ENCODE data around the gene RHNO1.
A peak's percentile ranks its signal among the peaks of the same experiment; 100 is the strongest.
"Not testable (repeated sequence)": the region's sequence is repeated elsewhere in the genome, so short reads cannot be mapped to it uniquely, and the experiment has no call there.

Gene RHNO1

DNA sequence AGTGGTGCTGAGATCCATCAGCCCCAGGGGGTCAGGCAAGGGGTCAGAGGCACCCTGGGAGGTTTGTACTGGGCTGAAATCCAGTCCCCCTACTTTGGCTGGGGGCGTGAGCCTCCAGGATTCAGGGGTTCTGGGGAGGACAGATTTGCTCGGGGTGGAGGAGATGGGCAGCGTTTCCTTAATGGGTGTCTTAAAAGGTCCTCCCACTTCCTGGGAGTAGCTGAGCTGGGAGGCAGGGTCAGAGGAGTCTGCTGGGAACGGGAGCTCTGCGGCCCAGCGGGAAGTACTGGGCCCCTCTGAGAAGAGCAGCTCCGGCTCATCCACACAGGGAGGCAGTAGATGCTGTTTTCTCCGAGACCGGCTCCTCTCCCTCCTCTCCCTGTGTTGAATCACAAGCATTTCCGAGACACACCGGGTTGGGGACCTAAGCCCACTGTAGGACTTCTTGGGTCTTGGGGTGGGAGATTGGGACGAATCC lies 18.0 kb upstream of the RHNO1 start:
- no peak for DNase-seq (ENCODE audit: low spot score)

DNA sequence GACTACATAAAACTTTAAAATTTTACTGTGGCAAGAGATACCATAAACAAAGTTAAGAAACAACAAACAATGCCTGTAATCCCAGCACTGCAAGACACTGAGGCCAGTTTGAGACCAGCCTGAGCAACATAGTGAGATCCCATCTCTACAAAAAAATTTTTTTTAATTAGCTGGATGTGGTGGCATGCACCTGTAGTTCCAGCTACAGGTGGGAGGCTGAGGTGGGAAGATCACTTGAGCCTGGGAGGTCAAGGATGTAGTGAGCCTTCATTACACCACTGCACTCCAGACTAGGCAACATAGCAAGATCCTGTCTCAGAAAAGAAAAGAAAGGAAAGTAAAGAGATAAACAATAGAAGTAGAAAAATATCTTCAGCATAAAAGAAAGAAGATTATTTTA lies 16.9 kb upstream of the RHNO1 start:
- DNase-seq (ENCODE audit: low spot score), result no peak

DNA sequence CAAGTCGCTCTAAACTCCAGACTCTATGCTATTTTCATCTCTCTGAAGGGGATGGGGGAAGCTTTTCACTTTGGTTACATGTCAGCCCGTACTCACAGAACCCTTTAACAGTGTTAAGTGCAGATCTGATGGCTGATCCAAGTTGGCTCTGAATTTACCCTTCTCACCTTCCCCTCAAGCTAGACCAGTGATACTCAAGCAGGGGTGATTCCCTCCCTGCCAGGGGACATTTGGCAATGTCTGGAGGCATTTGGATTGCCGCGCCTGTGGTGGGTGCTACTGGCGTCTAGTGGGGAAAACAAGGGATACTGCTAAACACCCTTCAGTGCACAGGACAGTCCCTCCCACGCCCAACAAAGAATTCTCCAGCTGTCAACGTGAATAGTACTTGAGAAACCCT lies 14.1 kb upstream of the RHNO1 start:
- DNase-seq (ENCODE audit: low spot score), result no peak

DNA sequence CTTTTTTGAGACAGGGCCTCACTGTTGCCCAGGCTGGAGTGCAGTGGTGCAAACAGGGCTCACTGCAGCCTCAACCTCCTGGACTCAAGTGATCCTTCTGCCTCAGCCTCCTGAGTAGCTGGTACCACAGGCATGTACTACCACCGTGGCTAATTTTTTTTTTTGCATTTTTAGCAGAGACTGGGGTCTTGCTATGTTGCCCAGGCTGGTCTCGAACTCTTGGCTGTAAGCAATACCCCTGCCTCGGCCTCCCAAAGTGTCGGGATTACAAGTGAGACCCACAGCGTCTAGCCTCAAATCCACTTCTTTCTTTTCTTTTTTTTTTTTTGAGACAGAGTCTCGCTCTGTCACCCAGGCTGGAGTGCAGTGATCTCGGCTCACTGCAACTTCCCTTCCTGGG lies 13.6 kb upstream of the RHNO1 start:
- DNase-seq (ENCODE audit: low spot score), result not testable (repeated sequence)

DNA sequence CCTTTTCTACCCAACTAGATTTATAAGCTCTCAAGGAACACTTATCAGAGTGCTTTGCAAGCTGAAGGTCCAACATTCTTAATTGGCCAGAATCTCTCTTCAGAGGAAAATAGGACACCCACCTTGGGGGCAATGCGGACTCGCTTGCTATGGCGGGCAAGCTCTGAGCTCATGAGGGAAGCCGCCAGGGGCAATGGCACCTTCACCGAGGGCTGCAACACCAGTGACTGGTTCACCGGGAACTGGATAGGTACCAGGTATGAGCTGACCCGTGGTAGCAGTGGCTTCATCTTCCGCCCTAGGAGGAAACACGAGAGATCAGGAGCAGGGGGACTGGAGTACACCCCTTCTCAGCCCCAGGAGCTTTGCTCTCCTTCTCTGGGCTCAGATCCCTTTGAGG lies 12.8 kb upstream of the RHNO1 start:
- DNase-seq (ENCODE audit: low spot score), result no peak

DNA sequence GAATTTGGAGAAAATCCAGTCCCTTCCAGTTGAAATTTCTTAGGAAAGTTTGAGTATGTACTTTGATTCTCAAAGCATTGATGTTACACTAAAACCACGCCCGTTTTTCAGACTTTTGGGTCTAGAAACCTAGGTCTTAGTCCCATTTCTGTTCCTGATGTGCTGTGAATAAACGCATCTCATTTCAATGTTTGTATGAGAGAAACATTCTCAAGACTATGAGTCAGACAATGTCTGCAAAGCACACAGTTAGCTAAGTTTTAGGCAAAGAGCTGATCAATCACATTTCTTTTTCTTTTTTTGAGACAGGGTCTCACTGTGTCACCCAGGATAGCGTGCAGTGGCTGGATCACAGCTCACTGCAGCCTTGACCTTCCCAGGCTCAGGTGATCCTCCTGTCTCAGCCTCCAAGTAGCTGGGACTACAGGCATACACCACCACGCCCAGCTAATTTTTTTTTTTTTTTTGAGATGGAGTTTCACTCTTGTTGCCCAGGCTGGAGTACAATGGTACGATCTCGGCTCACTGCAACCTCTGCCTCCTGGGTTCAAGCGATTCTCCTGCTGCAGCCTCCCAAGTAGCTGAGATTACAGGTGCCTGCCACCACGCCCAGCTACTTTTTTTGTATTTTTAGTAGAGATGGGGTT lies 7.9 kb upstream of the RHNO1 start:
- DNase-seq (ENCODE audit: low spot score), result not testable (repeated sequence)

DNA sequence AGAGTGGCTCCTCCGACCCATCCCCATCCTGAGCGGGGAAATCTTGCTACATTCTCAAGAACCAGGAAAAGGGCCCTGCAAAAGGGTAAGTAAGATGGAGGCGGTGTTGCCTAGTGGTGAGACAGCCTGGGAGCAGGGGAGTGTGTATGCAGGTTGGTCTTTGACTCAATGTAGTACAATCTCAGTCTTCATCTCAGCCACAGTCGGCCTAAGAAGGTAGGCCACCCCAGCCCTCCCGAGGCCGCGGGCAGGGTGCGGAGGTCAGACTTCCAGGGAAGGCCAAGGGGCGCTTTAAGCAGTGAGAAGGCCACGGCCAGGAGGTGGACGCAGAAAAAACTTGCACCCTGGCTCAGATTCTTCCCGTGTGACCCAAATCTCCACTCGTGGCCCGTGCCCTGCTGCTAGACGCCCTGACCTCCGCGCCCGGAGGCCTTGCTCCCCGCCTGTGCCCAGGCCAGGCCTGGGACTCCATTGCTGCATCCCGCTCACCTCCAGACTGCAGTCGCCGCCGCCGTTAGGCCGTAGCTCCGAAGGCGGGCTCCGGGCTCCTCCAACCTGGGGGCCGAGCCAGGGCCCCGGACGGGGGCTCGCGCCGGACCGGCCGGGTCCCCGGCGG lies 484 bp upstream of the RHNO1 start:
- DNase-seq (ENCODE audit: low spot score), result no peak

DNA sequence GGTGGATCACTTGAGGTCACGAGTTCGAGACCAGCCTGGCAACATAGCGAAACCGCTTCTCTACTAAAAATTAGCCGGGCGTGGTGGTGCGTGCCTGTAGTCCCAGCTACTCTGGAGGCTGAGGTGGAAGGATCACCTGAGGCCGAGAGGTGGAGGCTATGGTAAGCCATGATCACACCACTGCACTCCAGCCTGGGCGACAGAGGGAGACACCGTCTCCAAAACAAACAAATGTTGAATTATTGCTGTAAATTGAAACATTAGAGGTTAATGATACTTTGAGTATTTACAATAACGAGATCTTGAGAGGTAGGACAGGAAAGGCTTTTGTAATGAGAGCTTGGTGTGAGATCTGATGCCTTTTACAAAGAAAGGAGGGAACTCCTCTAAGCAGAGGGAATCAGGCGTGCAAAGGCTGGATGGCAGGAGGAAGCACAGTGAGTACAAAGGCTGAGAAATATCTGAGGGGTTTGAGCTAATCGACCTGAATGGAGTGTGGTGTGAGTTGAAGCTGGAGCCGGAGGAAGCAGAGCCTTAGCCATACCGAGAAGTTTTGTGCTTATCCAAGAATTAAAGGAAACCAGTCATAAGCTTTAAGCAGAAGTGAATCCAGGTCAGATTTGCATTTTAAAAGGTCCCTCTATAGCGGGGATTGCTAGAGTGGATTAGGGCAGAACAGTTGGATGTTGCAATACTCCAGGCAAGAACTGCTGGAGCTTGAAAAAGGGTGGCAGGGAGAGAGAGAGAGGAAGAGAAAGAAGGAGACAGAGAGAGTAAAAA lies 1.1 kb downstream of the RHNO1 start:
- no peak for DNase-seq (ENCODE audit: low spot score)

DNA sequence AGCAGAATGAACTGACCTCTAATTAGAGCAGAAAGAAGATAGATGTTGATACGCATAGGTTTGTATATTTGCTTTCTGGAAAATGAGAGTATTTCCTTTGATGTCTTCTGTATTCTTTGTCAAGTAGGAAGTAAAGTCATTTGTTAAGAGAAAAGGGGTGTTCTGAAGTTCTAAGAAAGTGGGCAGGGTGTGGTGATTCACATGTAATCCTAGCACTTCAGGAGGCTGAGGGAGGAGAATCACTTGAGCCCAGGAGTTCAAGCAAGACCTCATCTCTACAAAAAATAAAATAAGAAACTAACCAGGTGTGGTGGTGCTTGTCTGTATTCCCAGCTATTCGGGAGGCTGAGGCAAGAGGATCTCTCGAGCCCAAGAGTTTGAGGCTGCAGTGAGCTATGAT lies 2.8 kb downstream of the RHNO1 start:
- DNase-seq (ENCODE audit: low spot score), result peak; percentile 48

DNA sequence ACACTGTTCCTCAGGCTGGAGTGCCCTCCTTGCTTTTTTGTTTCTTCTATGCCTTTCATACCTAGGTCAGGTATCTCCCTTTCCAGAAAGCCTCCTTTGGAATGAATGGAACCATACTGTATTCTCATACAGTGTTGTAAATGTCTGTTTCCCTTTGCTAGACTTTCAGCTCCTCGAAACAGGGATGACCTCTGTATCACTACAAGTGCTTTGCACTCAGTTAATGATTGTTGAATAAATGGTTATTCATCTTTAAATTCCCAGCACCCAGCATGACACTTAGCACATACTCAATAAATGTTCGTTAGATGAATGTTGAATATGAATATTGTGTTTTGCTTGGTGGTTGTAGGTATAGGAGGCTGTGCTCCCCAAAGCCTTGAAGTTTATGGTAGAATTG lies 7.8 kb downstream of the RHNO1 start:
- DNase-seq (ENCODE audit: low spot score), result no peak

DNA sequence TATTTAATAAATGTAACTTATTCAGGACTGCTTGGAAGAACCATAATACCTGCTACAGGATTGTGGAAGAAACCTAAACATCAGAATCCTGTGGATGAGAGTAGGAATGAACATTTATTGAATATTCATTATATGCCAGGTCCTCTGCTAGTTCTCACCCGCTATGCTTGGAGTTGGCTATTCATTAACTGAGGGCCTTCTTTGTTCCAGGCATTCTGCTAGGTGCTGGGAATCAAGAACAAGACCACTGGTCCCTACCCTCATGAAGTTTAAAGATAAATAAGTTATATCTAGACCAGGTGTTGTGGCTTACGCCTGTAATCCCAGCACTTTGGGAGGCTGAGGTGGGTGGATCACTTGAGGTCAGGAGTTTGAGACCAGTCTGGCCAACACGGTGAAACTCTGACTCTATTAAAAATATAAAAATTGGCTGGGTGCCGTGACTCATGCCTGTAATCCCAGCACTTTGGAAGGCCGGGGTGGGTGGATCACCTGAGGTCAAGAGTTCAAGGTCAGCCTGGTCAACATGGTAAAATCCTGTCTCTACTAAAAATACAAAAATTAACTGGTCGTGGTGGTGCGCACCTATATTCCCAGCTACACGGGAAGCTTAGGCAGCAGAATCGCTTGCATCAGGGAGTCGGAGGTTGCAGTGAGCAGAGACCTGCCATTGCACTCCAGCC lies 9.9 kb downstream of the RHNO1 start:
- DNase-seq (ENCODE audit: low spot score), result no peak

DNA sequence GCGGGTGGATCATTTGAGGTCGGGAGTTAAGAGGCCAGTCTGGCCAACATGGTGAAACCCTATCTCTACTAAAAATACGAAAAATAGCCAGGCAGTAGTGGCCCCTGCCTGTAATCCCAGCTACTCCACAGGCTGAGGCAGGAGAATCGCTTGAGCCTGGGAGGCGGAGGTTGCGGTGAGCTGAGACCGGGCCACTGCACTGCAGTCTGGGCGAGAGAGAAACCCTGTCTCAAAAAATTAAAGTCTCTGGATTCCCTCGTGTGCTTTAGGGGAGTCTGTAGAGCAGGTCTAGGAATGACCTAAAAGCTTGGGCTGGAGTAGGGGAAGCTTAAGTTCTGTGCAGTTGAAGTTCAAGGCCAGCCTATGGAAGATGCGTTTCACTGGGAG lies 13.0 kb downstream of the RHNO1 start:
- DNase-seq (ENCODE audit: low spot score), result no peak

DNA sequence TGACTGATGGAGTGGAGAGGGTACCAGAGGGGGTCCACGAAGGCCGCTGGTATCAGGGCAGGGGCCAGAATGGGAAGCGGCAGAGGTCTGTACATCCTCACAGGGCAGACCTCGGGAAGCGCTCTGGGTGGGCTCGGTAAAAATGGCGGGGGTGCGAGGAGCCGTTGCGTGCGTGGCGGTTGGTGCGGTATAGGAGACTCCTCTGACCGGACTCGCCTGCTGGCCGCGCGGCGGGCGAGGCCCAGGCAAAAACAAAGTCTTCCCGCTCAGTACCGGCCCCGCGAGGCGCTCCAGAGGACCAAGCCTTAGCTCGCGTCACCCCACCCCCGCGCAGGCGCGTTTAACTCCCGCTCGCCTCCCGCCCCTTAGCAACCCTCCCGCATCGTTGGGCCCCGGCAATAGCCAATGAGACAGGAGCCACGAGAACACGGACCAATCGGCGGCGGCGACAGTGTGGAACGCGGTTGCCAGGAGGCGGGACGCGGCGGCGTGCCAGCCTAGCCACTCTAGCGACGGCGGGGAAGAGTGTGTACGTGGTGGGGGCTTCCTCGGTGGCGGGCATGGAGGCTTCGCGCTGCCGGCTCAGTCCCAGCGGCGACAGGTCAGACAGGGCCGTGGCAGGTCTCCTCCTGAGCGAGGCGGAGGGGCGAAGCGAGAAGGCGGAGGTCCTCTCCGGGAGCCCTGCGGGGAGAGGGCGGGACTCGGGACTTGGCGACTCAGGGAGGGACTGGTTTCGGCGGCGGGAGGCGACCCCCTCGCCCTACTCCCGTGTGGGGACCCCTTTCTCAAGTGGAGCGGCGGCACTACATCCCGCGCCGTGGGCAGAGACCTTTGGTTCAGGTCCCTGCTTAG lies 13.6 kb downstream of the RHNO1 start, which contains the start of gene TULP3:
Gene TULP3, plus strand, starts transcription at position 504 of the 852 bp plus-strand sequence. Its CDS starts 57 bp downstream, at position 561.
- peak; percentile 99 for DNase-seq (ENCODE audit: low spot score)

DNA sequence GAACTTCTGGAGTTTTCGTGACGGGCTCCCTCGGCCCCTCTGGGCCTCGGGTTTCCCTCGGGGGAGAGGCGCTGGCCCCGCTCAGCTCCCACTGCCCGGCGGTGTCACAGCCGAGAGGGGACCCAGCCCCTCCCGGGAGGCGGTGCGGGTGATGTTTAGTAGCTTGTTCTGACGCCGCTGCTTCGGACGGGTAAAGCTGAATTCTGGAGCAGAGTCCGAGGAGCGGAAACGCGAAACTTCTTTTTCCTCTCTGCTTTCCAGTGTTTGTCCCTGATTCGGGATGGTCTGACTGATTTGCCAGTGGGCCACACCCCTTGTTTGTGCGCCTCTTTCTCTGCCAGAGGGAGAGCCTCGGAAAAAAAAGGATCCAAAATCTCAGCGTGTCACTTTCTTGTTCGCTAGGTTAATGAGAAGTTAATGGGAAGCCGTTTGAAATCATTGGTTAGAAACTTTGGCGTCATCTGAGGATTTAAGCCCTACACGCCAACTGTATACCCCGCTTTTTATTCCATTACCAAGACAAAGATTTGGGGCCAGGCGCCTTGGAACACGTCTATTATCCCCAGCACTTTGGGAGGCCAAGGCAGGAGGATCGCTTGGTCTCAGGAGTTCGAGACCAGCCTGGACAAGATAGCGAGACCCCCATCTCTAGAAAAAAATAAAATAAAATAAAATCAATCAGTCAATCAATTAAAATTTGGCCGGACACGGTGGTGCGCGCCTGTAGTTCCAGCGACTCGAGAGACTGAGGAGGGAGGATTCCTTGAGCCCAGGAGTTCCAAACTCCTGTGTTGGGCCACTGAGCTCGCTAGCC lies 14.4 kb downstream of the RHNO1 start:
- peak; percentile 18 for DNase-seq (ENCODE audit: low spot score)

DNA sequence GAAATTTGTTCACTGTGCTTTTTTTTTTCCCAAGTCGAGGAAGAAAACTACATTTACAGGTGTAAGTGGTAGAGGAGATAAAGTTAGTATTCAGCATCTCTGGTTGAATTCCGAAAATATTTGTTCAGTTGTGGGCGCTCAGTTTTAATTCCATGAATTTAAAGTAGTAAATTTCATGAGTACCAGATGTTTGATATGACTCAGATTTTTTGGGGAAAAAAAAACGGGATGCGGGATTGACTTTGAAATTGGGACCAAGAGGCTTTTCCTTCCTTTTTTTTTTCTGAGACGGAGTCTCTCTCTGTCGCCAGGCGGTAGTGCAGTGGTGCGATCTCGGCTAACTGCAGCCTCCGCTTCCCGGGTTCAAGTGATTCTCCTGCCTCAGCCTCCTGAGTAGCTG lies 15.2 kb downstream of the RHNO1 start:
- DNase-seq (ENCODE audit: low spot score), result no peak

DNA sequence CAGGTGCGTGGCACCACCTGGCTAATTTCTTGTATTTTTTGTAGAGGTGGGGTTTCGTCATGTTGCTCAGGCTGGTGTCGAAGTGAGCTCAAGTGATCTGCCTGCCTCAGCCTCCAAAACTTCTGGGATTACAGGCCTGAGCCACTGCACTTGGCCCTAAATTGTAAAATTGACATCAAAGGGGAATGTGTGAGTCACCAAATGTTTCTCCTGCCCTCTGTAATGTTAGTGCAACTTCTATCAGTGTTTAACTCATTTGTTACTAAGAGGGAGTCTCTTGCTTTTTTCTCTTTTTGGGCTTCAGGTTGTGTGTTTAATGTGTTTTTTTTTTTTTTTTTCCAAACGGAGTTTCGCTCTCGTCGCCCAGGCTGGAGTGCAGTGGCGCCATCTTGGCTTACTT lies 16.0 kb downstream of the RHNO1 start:
- no peak for DNase-seq (ENCODE audit: low spot score)

DNA sequence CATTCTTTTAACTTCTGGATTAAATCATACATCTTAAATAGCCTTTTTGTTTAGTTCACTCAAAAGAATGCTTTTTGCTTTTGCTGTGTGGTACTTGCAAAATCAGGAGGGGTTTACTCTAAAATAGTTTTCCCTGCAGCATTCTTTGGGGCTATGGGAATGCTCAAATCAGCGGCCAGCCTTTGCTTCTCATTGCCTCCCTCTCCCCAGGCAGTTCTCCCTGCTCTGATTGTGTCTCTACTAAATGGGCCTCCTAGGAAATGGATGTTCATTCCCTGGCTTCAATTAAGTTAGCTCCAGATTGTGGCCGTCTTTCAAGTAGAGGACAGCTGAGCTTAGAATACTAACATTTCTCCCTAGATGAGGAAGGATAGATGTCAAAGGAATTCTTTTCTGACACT lies 18.0 kb downstream of the RHNO1 start:
- DNase-seq (ENCODE audit: low spot score), result no peak

DNA sequence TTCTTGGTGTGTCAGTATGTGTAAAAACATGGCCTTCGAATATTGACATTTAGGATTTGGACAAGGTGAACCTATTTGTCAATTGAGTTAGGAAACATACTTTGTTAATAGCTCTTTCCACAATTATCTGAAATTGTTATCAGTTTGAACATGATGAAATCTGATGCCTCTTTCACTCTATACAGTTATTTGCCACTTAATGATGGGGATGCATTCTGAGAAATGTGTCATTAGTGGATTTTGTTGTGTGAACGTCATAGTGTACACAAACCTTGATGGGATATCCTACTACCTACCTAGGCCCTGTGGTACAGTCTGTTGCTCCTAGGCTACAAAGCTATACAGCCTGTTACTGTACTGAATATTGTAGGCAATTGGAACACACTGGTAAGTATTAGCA lies 18.5 kb downstream of the RHNO1 start:
- no peak for DNase-seq (ENCODE audit: low spot score)

DNA sequence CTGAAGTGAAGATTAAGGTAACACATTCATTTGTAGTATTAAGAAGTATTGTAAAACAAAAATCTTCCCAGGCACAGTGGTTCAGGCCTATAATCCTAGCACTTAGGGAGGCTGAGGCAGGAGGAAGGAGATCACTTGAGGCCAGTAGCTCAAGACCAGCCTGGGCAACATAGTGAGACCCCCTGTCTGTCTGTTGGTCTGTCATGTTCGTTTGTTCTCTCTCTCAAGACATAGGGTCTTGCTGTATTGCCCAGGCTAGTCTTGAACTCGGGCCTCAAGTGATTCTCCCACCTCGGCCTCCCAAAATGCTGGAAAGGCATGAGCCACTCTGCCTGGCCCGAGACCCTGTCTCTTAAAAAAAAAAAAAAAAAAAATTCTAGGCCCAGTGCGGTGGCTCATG lies 20.4 kb downstream of the RHNO1 start:
- no peak for DNase-seq (ENCODE audit: low spot score)

DNA sequence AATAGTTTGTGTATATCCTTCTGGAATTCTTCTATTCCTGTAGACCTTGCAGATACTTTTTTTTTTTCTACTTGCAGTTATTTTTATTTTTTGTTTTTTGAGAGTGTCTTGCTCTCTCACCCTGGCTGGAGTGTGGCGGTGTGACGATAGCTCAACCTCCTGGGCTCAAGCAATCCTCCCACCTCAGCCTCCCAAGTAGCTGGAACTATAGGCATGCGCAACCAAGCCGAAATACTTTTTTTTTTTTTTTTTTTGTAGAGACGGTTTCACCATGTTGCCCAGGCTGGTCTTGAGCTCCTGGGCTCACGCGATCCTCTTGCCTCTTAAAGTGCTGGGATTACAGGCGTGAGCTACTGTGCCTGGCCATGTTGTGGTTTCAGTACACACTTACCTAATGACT lies 23.6 kb downstream of the RHNO1 start:
- no peak for DNase-seq (ENCODE audit: low spot score)

Data from CD4-positive, alpha-beta T cell treated with Interleukin-15 for 4 hours (primary cell).